Measurements from ENCODE around the gene KCNF1. TPM values are rescaled to one million over a fixed set of nuclear protein-coding genes. Genes with fewer than 3 reads are reported as not detected.

Gene KCNF1
- total and polyA plus RNA-seq, 5 donors: 0.45 to 0.76 (median 0.52) TPM

DNA sequence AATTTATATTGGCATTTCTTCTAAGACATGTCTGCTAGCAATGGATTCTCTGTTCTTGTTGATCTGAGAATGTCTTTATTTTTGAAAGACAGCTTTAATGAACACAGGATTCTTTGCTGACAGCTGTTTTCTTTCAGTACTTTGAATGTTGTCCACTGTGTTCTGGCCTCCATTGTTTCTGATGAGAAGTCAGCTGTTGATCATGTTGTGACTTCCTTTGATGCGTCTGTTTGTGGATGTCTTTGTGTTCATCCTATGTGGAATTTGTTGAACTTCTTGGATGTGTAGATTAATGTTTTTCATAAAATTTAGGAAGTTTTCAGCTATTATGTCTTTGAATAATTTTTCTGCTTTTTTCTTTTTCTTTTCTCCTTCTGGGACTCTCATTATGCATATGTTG is 39.8 kb upstream of the KCNF1 start:
- Histone ChIP-seq H3K27ac (ENCODE audit: low read length) (no peak overlapping the region), H3K4me3 (ENCODE audit: low read length) (no peak overlapping the region), H3K27me3 (ENCODE audit: control insufficient read depth, insufficient read depth) (no peaks in the 10 kb centered on the region), H3K9me3 (ENCODE audit: control insufficient read depth, low read length) (no peaks in the 10 kb centered on the region), H3K4me1 (ENCODE audit: control insufficient read depth, insufficient read depth, low read length) (no peaks in the 10 kb centered on the region)
- ATAC-seq (no peak), DNase-seq (no peak)
- WGBS: 95% methylated on average over 1 of the region's 1 CpG
- intact Hi-C loops (cut with DNase I): no loop called here

DNA sequence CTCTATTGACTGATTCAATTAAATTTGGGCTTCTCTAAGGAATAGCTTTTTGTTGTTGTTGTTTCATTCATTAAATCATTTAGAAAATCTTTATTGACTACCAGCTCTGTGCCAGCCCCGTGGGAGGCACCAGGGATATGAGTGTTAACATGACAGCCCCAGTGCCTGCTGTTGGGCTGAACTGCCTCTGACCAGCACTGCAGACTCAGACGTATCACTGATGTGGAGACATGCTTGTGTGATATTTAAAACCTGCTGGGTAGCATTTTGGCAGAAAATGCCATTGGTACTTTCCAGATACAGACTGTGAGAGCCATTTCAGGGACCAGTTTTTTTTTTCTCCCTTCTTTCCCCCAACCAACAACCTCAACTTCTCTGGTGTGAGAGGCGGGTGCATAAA is 38.6 kb upstream of the KCNF1 start:
- DNase-seq: no peak
- H3K27ac ChIP-seq (ENCODE audit: low read length): peak overlapping the region; percentile 80
- no peaks in the 10 kb centered on the region for H3K9me3 ChIP-seq (ENCODE audit: control insufficient read depth, low read length)
- H3K4me1 ChIP-seq (ENCODE audit: control insufficient read depth, insufficient read depth, low read length): peaks cover 2% of the 10 kb centered on the region
- WGBS: 60% methylated on average over 3 of the region's 3 CpGs
- no peaks in the 10 kb centered on the region for H3K27me3 ChIP-seq (ENCODE audit: control insufficient read depth, insufficient read depth)
- intact Hi-C loops (cut with DNase I): no loop called here
- peak; percentile 24 to 27 for ATAC-seq
- no peak overlapping the region for H3K4me3 ChIP-seq (ENCODE audit: low read length)

GRCh38 chr2:10873790-10874437 is 37.8 kb upstream of the KCNF1 start:
- peak overlapping the region; percentile 93 for H3K27ac ChIP-seq (ENCODE audit: low read length)
- ATAC-seq (peak; percentile 85 to 88), DNase-seq (peak; percentile 53 to 78 (median 72))
- H3K27me3 ChIP-seq (ENCODE audit: control insufficient read depth, insufficient read depth): no peaks in the 10 kb centered on the region
- H3K4me3 ChIP-seq (ENCODE audit: low read length): no peak overlapping the region
- 27% methylated on average over 9 of the region's 9 CpGs for WGBS
- peaks cover 2% of the 10 kb centered on the region for H3K4me1 ChIP-seq (ENCODE audit: control insufficient read depth, insufficient read depth, low read length)
- no peaks in the 10 kb centered on the region for H3K9me3 ChIP-seq (ENCODE audit: control insufficient read depth, low read length)
- intact Hi-C loops (cut with DNase I): no loop called here

- no peaks in the 10 kb centered on the region for H3K27me3 ChIP-seq (ENCODE audit: control insufficient read depth, insufficient read depth)
- H3K4me3 ChIP-seq (ENCODE audit: low read length): no peak overlapping the region
- H3K27ac ChIP-seq (ENCODE audit: low read length): peak overlapping the region; percentile 93
- 78% methylated on average over 3 of the region's 3 CpGs for WGBS
- ATAC-seq (no peak), DNase-seq (no peak)
- H3K4me1 ChIP-seq (ENCODE audit: control insufficient read depth, insufficient read depth, low read length): peaks cover 2% of the 10 kb centered on the region
- no peaks in the 10 kb centered on the region for H3K9me3 ChIP-seq (ENCODE audit: control insufficient read depth, low read length)
- intact Hi-C loops (cut with DNase I): no loop called here
Observed at GRCh38 chr2:10875126-10875525, 36.6 kb upstream of the KCNF1 start.

- 42% methylated on average over 3 of the region's 3 CpGs for WGBS
- Histone ChIP-seq H3K9me3 (ENCODE audit: control insufficient read depth, low read length) (no peaks in the 10 kb centered on the region), H3K27ac (ENCODE audit: low read length) (no peak overlapping the region), H3K27me3 (ENCODE audit: control insufficient read depth, insufficient read depth) (no peaks in the 10 kb centered on the region), H3K4me1 (ENCODE audit: control insufficient read depth, insufficient read depth, low read length) (peaks cover 2% of the 10 kb centered on the region), H3K4me3 (ENCODE audit: low read length) (no peak overlapping the region)
- DNase-seq (no peak), ATAC-seq (no peak)
- intact Hi-C loops (cut with DNase I): no loop called here
Observed at GRCh38 chr2:10876394-10876793, 35.3 kb upstream of the KCNF1 start.

DNA sequence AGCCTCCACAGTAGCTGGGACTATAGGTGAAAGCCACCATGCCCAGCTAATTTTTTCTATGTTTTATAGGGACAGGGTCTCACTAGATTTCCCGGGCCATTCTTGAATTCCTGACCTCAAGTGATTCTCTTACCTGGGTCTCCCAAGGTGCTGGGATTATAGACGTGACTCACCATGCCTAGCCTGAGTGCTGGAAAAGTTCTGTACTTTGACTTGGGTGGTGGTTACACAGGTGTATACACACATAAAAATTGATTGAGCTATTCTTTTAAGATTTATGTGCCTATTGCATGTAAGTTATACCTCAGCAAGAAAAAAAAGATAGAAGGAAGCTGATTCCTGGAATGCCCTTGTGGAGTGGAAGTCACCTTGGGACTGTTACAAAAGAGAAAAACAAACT is 34.8 kb upstream of the KCNF1 start:
- intact Hi-C loops (cut with DNase I): no loop called here
- DNase-seq (no peak), ATAC-seq (no peak)
- 86% methylated on average over 2 of the region's 2 CpGs for WGBS
- H3K4me3 ChIP-seq (ENCODE audit: low read length): no peak overlapping the region
- H3K4me1 ChIP-seq (ENCODE audit: control insufficient read depth, insufficient read depth, low read length): peaks cover 2% of the 10 kb centered on the region
- H3K27me3 ChIP-seq (ENCODE audit: control insufficient read depth, insufficient read depth): no peaks in the 10 kb centered on the region
- H3K9me3 ChIP-seq (ENCODE audit: control insufficient read depth, low read length): no peaks in the 10 kb centered on the region
- peak overlapping the region; percentile 12 for H3K27ac ChIP-seq (ENCODE audit: low read length)

- H3K27ac ChIP-seq (ENCODE audit: low read length): peak overlapping the region; percentile 25
- peaks cover 2% of the 10 kb centered on the region for H3K4me1 ChIP-seq (ENCODE audit: control insufficient read depth, insufficient read depth, low read length)
- intact Hi-C loops (cut with DNase I): no loop called here
- ATAC-seq: peak in 1 of 2 donors; percentile 20
- no peaks in the 10 kb centered on the region for H3K27me3 ChIP-seq (ENCODE audit: control insufficient read depth, insufficient read depth)
- H3K4me3 ChIP-seq (ENCODE audit: low read length): no peak overlapping the region
- DNase-seq: no peak
- WGBS: 35% methylated on average over 11 of the region's 11 CpGs
- no peaks in the 10 kb centered on the region for H3K9me3 ChIP-seq (ENCODE audit: control insufficient read depth, low read length)
Observed at GRCh38 chr2:10877651-10878111, 34.1 kb upstream of the KCNF1 start.

- Histone ChIP-seq H3K9me3 (ENCODE audit: control insufficient read depth, low read length) (no peaks in the 10 kb centered on the region), H3K27me3 (ENCODE audit: control insufficient read depth, insufficient read depth) (no peaks in the 10 kb centered on the region), H3K4me3 (ENCODE audit: low read length) (no peak overlapping the region), H3K27ac (ENCODE audit: low read length) (peak overlapping the region; percentile 1), H3K4me1 (ENCODE audit: control insufficient read depth, insufficient read depth, low read length) (peaks cover 2% of the 10 kb centered on the region)
- intact Hi-C loops (cut with DNase I): no loop called here
- DNase-seq (no peak), ATAC-seq (no peak)
- WGBS: 91% methylated on average over 12 of the region's 12 CpGs
Observed at GRCh38 chr2:10878268-10878915, 33.3 kb upstream of the KCNF1 start.

DNA sequence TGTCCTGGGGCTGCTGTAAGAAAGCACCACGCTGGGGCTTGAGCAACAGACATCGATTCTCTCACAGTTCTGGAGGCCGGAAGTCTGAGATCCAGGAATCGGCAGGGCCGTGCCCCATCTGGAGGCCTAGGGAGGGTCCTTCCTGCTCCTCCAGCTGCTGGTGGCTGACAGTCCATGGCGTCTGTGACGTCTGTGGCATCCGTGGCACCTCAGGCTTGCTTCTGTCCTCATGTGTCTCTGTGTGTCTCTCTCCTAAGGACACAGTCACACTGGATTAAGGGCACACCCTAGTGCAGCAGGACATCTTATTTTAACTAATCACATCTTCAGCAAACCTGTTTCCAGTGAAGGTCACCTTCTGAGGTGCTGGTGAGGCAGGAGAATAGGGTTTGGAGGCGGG is 32.6 kb upstream of the KCNF1 start:
- H3K4me3 ChIP-seq (ENCODE audit: low read length): no peak overlapping the region
- WGBS: 58% methylated on average over 9 of the region's 9 CpGs
- no peaks in the 10 kb centered on the region for H3K27me3 ChIP-seq (ENCODE audit: control insufficient read depth, insufficient read depth)
- H3K4me1 ChIP-seq (ENCODE audit: control insufficient read depth, insufficient read depth, low read length): peaks cover 5% of the 10 kb centered on the region
- H3K27ac ChIP-seq (ENCODE audit: low read length): peak overlapping the region; percentile 53
- H3K9me3 ChIP-seq (ENCODE audit: control insufficient read depth, low read length): no peaks in the 10 kb centered on the region
- no peak for DNase-seq
- intact Hi-C loops (cut with DNase I): no loop called here
- ATAC-seq: peak; percentile 46 to 53

DNA sequence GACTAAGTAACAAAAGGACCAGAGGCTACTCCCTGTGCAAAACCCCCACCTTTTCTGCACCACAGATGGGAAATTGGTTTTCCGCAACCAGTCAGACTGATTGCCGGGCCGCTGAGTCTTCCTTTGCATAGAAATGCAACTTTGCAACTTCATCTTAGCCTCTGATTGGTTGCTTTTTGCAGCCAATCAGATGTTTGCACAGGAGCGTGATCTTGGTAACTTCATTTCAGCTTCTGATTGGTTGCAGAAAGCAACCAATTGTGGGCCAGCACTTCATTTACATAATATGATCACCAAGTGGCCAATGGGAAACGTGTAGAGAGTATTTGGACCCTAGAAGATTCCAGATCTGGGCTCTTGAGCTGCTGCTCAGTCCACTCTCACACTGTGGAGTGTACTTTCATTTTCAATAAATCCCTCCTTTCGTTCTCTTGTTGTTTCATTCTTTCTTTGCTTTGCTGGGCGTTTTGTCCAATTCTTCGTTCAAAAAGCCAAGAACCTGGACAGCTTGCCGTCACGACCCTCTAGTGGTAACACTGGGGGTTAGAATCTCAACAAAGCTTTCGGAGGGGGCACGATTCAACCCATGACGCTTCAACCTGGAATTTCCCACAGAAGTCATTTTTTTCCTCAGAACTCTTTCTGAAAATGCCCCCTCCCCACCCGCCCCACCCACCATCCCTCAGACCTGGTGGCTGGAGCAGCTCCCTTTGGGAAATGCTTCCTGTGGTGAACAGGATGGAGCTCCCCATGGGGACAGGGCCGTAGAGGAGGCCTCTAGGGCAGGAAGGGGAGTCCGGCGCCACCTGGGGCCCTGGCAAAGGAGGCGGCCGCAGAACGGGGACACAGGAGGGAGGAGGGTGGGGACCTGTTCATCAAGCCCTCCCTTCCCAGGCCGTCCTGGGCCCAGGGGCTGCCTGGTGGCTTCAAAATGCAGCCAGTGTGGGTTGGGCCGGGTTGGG is 31.8 kb upstream of the KCNF1 start:
- Histone ChIP-seq H3K27me3 (ENCODE audit: control insufficient read depth, insufficient read depth) (no peaks in the 10 kb centered on the region), H3K4me3 (ENCODE audit: low read length) (no peak overlapping the region), H3K4me1 (ENCODE audit: control insufficient read depth, insufficient read depth, low read length) (peaks cover 5% of the 10 kb centered on the region), H3K9me3 (ENCODE audit: control insufficient read depth, low read length) (no peaks in the 10 kb centered on the region), H3K27ac (ENCODE audit: low read length) (peak overlapping the region; percentile 15)
- ATAC-seq (peak in 1 of 2 donors; percentile 5), DNase-seq (no peak)
- WGBS: 80% methylated on average over 22 of the region's 22 CpGs
- intact Hi-C loops (cut with DNase I): loop anchor here in 1 of 4 donors (10.0 kb wide), 1 partner anchor 45 kb away; no protein-coding TSS in a partner anchor

Measured in right cardiac atrium (tissue), 5 donors.